GM20431 (cell line): ENCODE data around the gene PRICKLE4.

Experiments
- in situ Hi-C: fragments of 300-500 bp; cut with MseI, MboI; formaldehyde crosslinking; loops from one replicate; pipeline ENCODE4 v1.15.0; 2020; ENCODE audit warnings: low sequenced_read_pairs; ENCODE audit not compliant: unreplicated experiment

The PRICKLE4 gene

DNA sequence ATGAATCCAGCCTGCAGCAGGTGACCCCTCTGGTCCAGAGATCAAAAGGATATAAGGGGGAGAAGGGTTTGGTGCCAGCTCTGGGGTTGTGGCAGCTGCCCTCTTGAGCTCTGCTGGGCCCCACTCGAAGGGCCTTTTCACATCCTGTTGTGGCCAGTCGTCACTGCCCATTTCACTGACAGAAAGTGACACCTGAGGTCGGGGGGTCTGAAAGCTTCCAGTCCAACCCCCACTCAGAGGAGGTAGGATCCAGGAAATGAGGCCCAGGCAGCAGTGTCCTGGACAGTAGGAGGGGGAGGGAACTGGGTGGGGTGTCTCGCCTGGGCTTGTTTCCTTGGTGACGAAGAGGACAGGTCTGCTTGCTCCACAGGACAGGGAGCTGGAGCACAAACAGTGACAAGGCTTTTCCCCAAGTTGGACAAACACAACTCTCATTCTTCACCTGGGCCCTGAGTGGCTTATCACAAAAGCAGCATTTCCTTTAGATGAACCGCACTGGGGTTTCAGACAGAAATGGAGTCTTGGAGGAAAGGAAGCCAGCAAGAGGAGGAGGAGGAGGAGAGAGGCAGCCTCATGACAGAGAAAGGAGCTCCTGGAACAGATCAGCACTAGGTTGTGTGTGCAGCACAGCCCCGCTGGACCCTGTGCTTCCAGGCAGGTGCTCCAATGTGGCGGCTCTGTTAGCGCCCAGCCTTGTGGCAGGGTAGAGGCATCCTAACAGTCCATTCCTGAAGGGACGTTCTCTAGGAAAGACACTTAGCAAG lies 11.9 kb upstream of the PRICKLE4 start:
- in situ Hi-C loops = no loop called here

GRCh38 chr6:41769376-41769775 lies 11.2 kb upstream of the PRICKLE4 start:
- in situ Hi-C loops = no loop called here

DNA sequence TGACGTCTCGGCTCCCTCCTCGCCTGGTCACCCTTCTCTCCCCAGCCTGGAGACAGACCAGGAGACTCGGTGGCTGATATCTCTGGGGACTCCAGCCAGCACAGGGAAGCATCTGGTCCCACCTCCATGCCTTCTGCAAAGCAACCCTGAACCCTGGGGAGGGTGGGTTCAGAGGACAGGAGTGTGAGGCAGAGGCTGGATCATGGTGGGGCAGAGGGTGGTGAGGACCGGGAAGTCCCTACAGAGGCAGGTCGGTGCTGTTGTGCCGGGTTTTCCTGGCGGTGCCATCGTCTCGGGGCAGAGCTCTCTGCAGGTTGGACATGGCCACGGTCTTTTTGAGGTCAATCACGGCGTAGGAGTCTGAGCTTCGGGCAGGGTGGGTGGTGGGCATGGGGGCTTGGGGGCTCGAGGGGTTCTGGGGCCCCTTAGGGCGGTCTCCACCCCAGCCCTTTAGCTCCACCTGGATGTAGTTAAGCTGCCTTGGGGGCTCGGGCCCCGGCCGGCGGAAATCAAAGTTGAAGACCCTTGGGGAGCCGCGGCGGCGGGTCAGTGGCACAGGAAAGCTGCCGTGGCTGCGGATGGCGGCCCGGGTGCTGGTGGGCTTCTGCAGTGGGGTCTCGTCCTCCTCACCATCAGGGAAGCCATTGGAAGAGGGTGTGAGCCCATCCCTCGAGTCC lies 10.1 kb upstream of the PRICKLE4 start:
- in situ Hi-C loops = loop anchor here (10.0 kb wide), 1 partner anchor 166 kb away; no protein-coding TSS in a partner anchor

GRCh38 chr6:41771058-41771983 lies 9.3 kb upstream of the PRICKLE4 start:
- in situ Hi-C loops = loop anchor here (10.0 kb wide), 1 partner anchor 167 kb away; no protein-coding TSS in a partner anchor

- in situ Hi-C loops = loop anchor here (10.0 kb wide), 1 partner anchor 170 kb away; no protein-coding TSS in a partner anchor
These were observed 5.7 kb upstream of the PRICKLE4 start for GRCh38 chr6:41774841-41775240.

DNA sequence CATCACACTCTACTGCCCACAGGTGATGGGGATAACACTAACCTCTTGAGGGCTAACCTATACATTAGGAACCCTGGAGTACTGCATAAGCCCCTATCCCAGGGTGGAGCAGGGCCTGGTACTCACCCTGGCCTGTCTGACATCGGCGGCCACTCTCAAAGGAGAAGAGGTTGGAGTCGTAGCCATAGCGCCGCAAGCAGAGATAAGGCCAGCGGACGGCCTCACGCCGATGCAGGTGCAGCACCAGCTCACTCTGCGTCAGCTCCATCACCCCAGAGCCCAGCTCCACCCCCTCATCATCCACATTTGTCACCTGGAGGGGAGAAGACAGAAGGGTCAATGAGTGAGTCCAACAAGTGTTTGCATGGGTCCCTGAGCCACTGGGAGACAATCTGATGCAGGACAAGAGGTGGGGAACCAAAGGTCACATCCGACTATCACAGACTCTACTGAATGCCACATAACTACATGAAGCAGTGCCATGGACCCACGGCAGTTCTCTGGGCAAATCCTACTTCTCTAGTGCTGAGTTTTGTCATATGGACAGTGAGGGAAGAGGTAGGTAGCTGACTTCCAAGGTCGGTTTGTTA lies 5.2 kb upstream of the PRICKLE4 start:
- in situ Hi-C loops = loop anchor here (10.0 kb wide), 1 partner anchor 171 kb away; no protein-coding TSS in a partner anchor

- in situ Hi-C loops = loop anchor here (10.0 kb wide), 1 partner anchor 173 kb away; no protein-coding TSS in a partner anchor
These were observed 2.9 kb upstream of the PRICKLE4 start for GRCh38 chr6:41777551-41778285.

- in situ Hi-C loops = loop anchor here (10.0 kb wide), 1 partner anchor 174 kb away; no protein-coding TSS in a partner anchor
These were observed 1.7 kb upstream of the PRICKLE4 start for GRCh38 chr6:41778895-41779294.

GRCh38 chr6:41779336-41779735 lies 1.2 kb upstream of the PRICKLE4 start:
- in situ Hi-C loops = loop anchor here (10.0 kb wide), 1 partner anchor 175 kb away; no protein-coding TSS in a partner anchor

DNA sequence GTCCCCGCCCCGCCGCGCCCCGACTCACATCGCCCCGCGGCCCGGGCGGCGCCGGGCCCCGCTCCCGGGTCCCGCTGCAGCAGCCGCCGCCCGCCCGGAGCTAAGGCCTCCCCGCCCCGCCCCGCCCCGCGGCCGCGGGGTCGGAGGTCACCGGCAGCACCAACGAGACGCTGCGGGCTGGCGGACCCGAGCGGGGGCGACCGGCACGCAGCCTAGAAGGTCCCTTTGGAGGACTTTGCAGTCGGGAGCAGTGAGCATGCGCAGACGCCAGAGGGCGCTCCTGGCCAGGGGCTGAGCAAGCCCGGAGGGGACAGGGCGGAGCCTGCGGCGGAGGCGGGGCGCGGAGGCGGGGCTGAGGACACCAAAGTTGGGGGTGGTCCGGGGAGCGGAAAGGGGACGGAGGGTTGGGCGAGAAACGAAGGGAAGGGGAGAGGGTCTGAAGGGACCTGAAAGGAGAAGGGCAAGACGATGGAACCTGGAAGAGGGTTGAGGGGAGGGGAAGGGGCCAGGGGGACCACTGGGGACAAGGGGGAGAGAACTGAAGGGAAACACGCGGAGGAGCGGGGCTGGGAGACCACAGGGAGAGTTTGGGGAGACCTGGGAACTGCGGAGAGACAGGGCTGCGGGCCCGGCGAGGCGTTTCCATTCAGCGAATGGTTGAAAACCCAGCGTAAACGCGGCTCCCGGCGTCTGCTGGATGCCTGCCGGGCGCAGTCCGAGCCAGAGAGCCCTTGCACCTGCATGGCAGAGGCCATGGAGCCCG lies 613 bp upstream of the PRICKLE4 start, which contains the start of gene FRS3:
Gene FRS3 (minus strand): TSS at position 113 of the 763 bp plus-strand sequence. CDS start 2,913 bp downstream, outside the sequence.
- in situ Hi-C loops = loop anchor here (10.0 kb wide), 1 partner anchor 175 kb away; no protein-coding TSS in a partner anchor

DNA sequence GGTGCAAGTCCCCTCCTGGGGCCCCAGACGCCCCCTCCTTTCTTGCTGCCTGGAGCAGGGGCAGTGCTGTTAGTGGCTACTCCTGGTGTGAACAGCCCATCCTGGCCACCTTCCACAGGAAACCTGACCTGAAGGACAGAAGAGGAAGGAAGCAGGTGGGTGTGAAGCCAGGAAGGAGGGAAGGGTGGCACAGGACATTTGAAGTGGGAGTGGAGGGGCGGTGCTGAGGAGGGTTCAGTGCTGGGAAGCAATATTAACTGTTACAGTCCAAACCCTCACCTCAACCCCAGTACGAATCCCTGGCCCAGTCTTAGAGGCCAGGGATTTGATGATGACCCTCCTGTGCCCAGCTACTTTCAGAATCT lies 766 bp downstream of the PRICKLE4 start:
- in situ Hi-C loops = no loop called here

GRCh38 chr6:41783106-41783780 lies 2.7 kb downstream of the PRICKLE4 start:
- in situ Hi-C loops = no loop called here

DNA sequence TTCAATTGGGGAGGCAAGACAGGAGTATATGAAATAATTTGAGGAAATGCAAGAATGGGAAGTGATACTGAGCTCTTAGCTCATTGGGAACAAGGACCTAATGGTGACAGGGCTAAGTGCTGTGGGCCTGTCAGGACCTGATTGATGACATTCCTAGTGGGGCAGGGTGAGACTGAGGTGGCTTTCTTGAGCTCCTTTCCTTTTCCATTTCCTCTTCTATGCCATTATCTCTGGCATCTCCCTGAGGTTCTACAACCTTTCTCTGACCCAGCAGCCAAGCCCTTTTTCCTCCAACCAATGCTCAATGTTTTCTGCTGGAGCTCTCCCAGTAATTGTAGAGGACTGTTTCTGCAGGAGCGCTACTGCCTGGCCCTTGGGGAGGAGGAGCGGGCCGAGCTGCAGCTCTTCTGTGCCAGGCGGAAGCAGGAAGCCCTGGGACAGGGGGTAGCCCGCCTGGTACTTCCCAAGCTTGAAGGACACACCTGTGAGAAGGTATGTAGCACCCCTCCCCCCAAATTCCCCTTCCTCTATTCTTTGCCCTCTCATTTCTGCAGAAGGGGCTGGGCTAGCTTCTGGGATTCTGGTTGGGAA lies 4.1 kb downstream of the PRICKLE4 start:
- in situ Hi-C loops = no loop called here

DNA sequence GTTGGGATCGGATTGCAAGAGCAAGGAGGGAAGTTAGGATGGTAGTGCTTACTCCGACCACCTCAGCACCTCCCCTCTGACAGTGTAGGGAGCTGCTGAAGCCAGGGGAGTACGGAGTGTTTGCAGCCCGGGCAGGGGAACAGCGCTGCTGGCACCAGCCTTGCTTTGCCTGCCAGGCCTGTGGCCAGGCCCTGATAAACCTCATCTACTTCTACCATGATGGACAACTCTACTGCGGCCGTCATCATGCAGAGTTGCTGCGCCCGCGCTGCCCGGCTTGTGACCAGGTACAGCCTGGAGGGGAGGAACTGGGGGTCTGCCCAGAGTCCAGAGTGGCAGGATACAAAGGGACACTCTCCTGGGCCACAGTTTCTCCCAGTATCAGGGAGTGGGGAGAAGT lies 4.7 kb downstream of the PRICKLE4 start:
- in situ Hi-C loops = no loop called here

- in situ Hi-C loops = no loop called here
These were observed 5.3 kb downstream of the PRICKLE4 start for GRCh38 chr6:41785689-41786450.

- in situ Hi-C loops = no loop called here
These were observed 6.1 kb downstream of the PRICKLE4 start for GRCh38 chr6:41786451-41787218.
